Cerebellar cortex (tissue), 1 donor: Measurements from ENCODE around the gene ZNF445.
"Not testable (repeated sequence)": the region's sequence is repeated elsewhere in the genome, so short reads cannot be mapped to it uniquely, and the experiment has no call there.

Source experiments
- DNase-seq: peaks from one replicate; pipeline ENCODE4 v3.0.0-alpha.2; 2015; ENCODE audit warnings: low spot score

ZNF445 gene

GRCh38 chr3:44476181-44476611, 1.3 kb downstream of the ZNF445 start:
- no peak for DNase-seq

GRCh38 chr3:44474886-44475285, 2.6 kb downstream of the ZNF445 start:
- DNase-seq = not testable (repeated sequence)

DNA sequence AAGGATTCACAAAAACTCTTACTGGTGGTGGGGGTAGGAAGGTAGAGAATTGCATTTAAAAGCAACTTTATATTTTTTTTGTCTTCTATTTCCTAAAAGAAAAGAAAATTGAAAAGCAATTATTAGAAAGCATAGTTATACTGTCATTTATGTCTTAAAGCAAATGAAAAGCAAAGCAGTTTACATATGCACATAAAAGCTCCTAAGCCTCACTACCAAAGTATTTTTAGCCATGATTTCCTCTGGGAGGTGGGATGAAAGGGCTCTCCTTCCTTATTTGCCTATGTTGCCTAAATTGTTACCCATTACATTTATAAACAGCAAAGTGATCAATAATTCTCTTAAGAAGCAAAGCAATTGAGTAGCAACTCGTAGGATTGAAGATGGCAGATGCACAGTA, 7.0 kb downstream of the ZNF445 start:
- no peak for DNase-seq

- no peak for DNase-seq
Observed at GRCh38 chr3:44469914-44470313, 7.6 kb downstream of the ZNF445 start.

GRCh38 chr3:44468572-44469520, 8.6 kb downstream of the ZNF445 start:
- DNase-seq = no peak

- not testable (repeated sequence) for DNase-seq
Observed at GRCh38 chr3:44468099-44468537, 9.4 kb downstream of the ZNF445 start.

GRCh38 chr3:44467241-44467640, 10.2 kb downstream of the ZNF445 start:
- no peak for DNase-seq

GRCh38 chr3:44464920-44465319, 12.6 kb downstream of the ZNF445 start:
- DNase-seq = not testable (repeated sequence)

- DNase-seq = no peak
Observed at GRCh38 chr3:44464509-44464908, 13.0 kb downstream of the ZNF445 start.

DNA sequence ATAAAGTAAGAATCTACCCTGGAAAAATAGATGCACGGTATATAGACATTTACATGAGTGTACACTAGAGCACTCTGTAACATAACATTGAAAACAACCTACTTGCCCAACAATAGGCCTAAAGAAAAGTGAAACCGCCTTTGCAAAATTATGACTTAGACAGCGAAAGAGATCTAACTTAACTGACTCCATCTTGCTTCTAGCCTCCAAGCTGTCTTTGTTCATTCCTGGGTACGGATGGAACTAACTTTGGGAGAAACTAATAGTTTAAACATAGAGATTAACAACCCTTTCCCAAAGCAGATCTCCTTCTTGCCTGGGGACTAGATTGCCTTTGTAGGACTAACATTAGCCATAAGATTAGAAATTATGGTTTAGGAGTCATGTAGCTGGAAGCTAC, 17.4 kb downstream of the ZNF445 start:
- DNase-seq = not testable (repeated sequence)

- no peak for DNase-seq
Observed at GRCh38 chr3:44455318-44455717, 22.2 kb downstream of the ZNF445 start.

DNA sequence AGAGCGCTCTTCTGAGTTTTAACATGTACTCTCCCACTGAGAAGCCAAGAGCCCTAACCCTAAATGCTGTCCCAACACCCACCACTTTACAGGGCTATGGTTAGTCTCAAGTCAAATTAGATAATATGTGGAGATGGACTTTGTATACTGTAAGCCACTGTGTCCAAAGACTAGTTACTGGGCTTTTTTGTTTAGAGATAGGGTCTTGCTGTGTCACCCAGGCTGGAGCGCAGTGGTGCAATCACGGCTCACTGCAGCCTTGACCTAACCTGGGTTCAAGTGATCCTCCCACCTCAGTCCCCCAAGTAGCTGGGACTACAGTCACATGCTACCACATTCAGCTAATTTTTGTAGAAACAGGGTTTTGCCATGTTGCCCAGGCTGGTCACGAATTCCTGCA, 23.2 kb downstream of the ZNF445 start:
- no peak for DNase-seq

GRCh38 chr3:44451441-44451840, 26.0 kb downstream of the ZNF445 start:
- no peak for DNase-seq

- DNase-seq = no peak
Observed at GRCh38 chr3:44446929-44447328, 30.5 kb downstream of the ZNF445 start.

DNA sequence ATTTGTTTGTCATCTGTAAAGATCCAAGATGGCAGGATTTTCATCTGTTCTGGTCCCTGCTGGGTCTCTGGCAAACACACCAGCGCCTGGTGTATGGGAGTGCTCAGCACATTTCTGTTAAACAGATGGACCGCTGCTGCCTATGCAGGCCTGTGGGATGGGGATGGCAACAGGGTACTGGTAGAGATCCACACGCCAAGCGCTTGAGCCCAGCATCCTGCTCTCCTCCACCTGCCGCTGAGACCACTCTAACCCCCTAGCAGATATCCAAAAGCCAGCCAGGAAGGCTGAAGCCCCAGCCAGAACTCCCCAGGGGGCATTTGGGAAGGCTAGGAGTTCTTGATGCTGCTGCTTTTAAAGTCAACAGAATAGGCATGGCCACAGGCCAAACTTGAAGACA, 31.7 kb downstream of the ZNF445 start:
- no peak for DNase-seq

- no peak for DNase-seq
Observed at GRCh38 chr3:44444896-44445691, 32.4 kb downstream of the ZNF445 start.

DNA sequence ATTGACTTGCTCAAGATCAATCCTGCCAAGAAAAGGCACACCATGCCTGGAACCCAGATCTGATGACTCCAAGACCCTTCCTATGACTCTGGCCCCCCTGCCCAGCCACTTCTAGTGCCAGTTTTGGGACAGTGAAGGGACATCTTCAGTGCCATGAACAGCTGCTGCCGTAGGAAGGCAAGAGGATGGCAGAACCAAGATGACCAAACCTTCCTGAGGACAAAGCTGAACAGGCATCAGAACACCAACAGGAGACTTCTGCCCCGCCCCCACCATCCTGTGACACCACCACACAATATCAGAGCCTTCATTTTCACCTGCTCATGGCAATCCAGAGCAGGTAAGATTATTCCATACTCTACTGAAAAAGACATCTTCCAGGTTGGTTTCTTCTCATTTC, 33.0 kb downstream of the ZNF445 start:
- DNase-seq = no peak

- DNase-seq = no peak
Observed at GRCh38 chr3:44442596-44443309, 34.7 kb downstream of the ZNF445 start.

- no peak for DNase-seq
Observed at GRCh38 chr3:44439499-44440295, 37.8 kb downstream of the ZNF445 start.

DNA sequence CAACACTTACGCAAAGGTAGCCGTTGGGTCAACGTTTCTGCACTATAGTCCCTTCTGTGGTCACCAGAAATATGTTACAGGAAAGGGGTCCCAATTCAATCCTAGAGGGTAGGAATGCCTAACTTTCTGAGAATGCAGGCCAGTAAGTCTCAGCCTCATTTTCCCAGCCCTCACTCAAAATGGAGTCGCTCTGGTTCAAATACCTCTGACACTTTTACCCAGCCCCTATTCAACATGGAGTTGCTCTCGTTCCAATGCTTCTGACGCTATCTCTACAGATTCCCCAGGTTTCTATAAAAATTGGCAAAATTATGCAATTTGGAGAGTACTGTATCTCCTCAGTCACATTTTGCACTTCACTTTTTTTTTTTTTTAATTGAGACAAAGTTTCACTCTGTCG, 39.7 kb downstream of the ZNF445 start:
- DNase-seq = no peak

GRCh38 chr3:44436181-44436580, 41.3 kb downstream of the ZNF445 start:
- no peak for DNase-seq
